A549 (cell line): ENCODE measurements around the gene TBC1D22A.

Source experiments
- BHLHE40 ChIP-seq: IDR thresholded peaks from 2 replicates; pipeline ENCODE4 v1.6.1; 2012; ENCODE audit warnings: low read depth, low read length, inconsistent platforms
- CTCF ChIP-seq: fragments of >200 bp; sonication (Bioruptor Twin); formaldehyde crosslinking; IDR thresholded peaks from 3 replicates; pipeline ENCODE4 v1.5.1; 2016
- EP300 ChIP-seq, 2 experiments: fragments of >200 bp; sonication (Bioruptor Twin); formaldehyde crosslinking; IDR thresholded peaks; 2 replicates in 1 of 2; 3 replicates in 1 of 2; pipeline ENCODE4 v1.6.1; 2016 to 2017
- KDM1A ChIP-seq: fragments of 200-600 bp; sonication (generic); IDR thresholded peaks from 2 replicates; pipeline ENCODE4 v1.6.1; 2016; ENCODE audit warnings: low read depth, mild to moderate bottlenecking
- MAX ChIP-seq: IDR thresholded peaks from 2 replicates; pipeline ENCODE4 v1.6.1; 2012
- PHF8 ChIP-seq: fragments of 200-600 bp; sonication (generic); IDR thresholded peaks from 2 replicates; pipeline ENCODE4 v1.6.1; 2016; ENCODE audit warnings: low read depth, mild to moderate bottlenecking, antibody characterized with exemption, moderate library complexity, borderline replicate concordance
- POLR2A ChIP-seq: IDR thresholded peaks from 2 replicates; pipeline ENCODE4 v1.6.1; 2012; ENCODE audit warnings: mild to moderate bottlenecking, low read length
- REST ChIP-seq: fragments of 200-600 bp; sonication (generic); IDR thresholded peaks from 2 replicates; pipeline ENCODE4 v1.6.1; 2016; ENCODE audit warnings: antibody characterized with exemption, mild to moderate bottlenecking, moderate library complexity
- SMC3 ChIP-seq: fragments of >200 bp; sonication (Bioruptor Twin); formaldehyde crosslinking; IDR thresholded peaks from 3 replicates; pipeline ENCODE4 v1.6.1; 2018; ENCODE audit warnings: inconsistent platforms
- TP53 ChIP-seq: fragments of 250-450 bp; sonication (Bioruptor Pico); IDR thresholded peaks from 2 replicates; pipeline ENCODE4 v1.5.0; 2021; ENCODE audit warnings: mild to moderate bottlenecking, moderate library complexity
- TF ChIP-seq, protein P1 (sequence below): fragments of 450-650 bp; IDR thresholded peaks from 2 replicates; pipeline ENCODE4 v1.6.1; 2014; ENCODE audit warnings: antibody characterized with exemption
- TF ChIP-seq, protein P2 (sequence below): fragments of >200 bp; sonication (Bioruptor Twin); formaldehyde crosslinking; IDR thresholded peaks from 2 replicates; pipeline ENCODE4 v1.6.1; 2016

GRCh38 chr22:47112994-47113852, 350.8 kb downstream of the TBC1D22A start:
- TF ChIP-seq CTCF = no peak
- TF ChIP-seq PHF8 = no peak
- no peak for TF ChIP-seq KDM1A
- TF ChIP-seq TP53 (CRISPR knock-in tag) = no peak
- no peak for TF ChIP-seq SMC3
- no peak for TF ChIP-seq POLR2A
- TF ChIP-seq, protein P1, sequence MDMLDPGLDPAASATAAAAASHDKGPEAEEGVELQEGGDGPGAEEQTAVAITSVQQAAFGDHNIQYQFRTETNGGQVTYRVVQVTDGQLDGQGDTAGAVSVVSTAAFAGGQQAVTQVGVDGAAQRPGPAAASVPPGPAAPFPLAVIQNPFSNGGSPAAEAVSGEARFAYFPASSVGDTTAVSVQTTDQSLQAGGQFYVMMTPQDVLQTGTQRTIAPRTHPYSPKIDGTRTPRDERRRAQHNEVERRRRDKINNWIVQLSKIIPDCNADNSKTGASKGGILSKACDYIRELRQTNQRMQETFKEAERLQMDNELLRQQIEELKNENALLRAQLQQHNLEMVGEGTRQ = no peak
- TF ChIP-seq BHLHE40 = no peak
- TF ChIP-seq REST = no peak
- TF ChIP-seq, protein P2, sequence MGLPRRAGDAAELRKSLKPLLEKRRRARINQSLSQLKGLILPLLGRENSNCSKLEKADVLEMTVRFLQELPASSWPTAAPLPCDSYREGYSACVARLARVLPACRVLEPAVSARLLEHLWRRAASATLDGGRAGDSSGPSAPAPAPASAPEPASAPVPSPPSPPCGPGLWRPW = no peak
- no peak for TF ChIP-seq EP300 (IDR thresholded peaks at IDR 0.05)
- TF ChIP-seq MAX = no peak
